ENCODE results near the gene NUTM2F. TPM values are rescaled to one million over a fixed set of nuclear protein-coding genes. Genes with fewer than 3 reads are reported as not detected.
"Not testable (repeated sequence)": the region's sequence is repeated elsewhere in the genome, so short reads cannot be mapped to it uniquely, and the experiment has no call there.

Gene NUTM2F, protein sequence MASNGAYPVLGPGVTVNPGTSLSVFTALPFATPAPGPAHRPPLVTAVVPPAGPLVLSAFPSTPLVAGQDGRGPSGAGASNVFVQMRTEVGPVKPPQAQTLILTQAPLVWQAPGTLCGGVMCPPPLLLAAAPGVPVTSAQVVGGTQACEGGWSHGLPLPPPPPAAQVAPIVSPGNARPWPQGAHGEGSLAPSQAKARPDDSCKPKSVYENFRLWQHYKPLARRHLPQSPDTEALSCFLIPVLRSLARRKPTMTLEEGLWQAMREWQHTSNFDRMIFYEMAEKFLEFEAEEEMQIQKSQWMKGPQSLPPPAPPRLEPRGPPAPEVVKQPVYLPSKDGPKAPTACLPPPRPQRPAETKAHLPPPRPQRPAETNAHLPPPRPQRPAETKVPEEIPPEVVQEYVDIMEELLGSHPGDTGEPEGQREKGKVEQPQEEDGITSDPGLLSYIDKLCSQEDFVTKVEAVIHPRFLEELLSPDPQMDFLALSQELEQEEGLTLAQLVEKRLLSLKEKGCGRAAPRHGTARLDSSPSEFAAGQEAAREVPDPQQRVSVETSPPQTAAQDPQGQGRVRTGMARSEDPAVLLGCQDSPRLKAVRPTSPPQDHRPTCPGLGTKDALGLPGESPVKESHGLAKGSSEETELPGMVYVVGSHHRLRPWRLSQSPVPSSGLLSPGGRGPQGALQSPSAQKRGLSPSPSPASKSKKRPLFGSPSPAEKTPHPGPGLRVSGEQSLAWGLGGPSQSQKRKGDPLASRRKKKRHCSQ
- not detected for polyA plus RNA-seq
- long read RNA-seq, donor 1 = 0 reads
- long read RNA-seq, donor 2 = 0 reads
- long read RNA-seq, donor 3 = 0 reads
- long read RNA-seq, donor 4 = 0 reads
- long read RNA-seq, donor 5 = 0 reads
- long read RNA-seq, donor 6 = 0 reads
- long read RNA-seq, donor 7 = 0 reads
- long read RNA-seq, donor 8 = 0 reads
- long read RNA-seq, donor 9 = 0 reads
- long read RNA-seq, donor 10 = 0 reads

DNA sequence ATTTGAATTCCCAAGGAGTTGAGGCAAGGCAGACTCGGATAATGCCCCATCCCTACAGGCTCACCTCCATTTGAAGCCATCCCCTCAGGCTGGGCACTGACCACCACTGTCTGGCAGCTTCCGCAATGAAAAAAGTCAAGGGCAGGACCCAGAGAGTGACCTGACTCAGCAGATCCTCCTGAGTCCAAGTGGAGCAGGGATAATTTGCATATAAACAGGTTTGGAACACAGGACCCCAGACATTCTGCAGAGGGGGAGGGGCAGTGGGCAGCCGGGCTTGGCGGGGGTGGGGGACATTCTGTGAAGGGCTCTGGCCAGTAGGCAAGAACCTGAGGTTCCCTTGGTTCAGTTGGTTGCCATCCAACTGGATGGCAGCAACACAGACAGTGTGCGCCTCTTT is at the start of gene NUTM2F:
NUTM2F (minus strand) TSS at position 101 of the 400 bp plus-strand sequence; CDS start at position 80, 21 bp downstream.
- 76 to 91% (median 80%) methylated on average over 1 to 2 of the region's 5 CpGs for WGBS, 3 donors
- H3K36me3 ChIP-seq (ENCODE audit: control insufficient read depth in 3 of 3, insufficient read depth in 2 of 3, low read depth in 1 of 3, low read length in 3 of 3); H3K4me3 ChIP-seq (ENCODE audit: low read depth in 1 of 3, low read length in 3 of 3); H3K9me3 ChIP-seq (ENCODE audit: control insufficient read depth in 2 of 2, insufficient read depth in 1 of 2, low read depth in 1 of 2, low read length in 1 of 2); H3K27me3 ChIP-seq (ENCODE audit: control insufficient read depth in 3 of 3, insufficient read depth in 3 of 3, low read length in 3 of 3); H3K4me1 ChIP-seq (ENCODE audit: control insufficient read depth in 3 of 3, insufficient read depth in 2 of 3, low read depth in 1 of 3, low read length in 2 of 3); FAIRE-seq; DNase-seq; H3K27ac ChIP-seq (ENCODE audit: low read depth in 1 of 3, low read length in 2 of 3): not testable (repeated sequence)

DNA sequence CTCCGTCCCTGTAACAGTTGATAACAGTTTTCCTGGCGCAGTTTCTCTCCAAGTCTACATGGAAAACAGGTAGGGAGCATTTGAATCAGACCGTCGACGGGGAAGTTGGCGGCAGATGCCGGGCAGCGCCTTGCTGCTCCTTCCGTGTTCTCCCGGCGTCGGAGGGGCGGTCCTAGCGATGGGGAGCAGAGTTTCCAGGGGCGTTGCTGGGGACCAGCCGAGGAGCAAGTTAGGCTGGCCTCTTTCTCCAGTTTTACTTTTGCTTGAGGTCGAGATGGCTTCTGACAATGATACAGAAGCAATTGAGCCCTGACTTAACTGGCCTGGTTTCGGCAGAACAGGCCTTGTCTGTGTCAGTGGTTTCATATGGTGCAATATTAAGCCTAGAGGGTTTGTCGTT is 46.8 kb upstream of the NUTM2F start:
- Histone ChIP-seq H3K27ac (ENCODE audit: low read depth in 1 of 3, low read length in 2 of 3) (peak overlapping the region; percentile 32 to 44 (median 42)), H3K4me3 (ENCODE audit: low read depth in 1 of 3, low read length in 3 of 3) (peak overlapping the region in 2 of 3 donors; percentile 42 to 80)
- not testable (repeated sequence) for H3K4me1 ChIP-seq (ENCODE audit: control insufficient read depth in 3 of 3, insufficient read depth in 2 of 3, low read depth in 1 of 3, low read length in 2 of 3); H3K36me3 ChIP-seq (ENCODE audit: control insufficient read depth in 3 of 3, insufficient read depth in 2 of 3, low read depth in 1 of 3, low read length in 3 of 3); FAIRE-seq; H3K27me3 ChIP-seq (ENCODE audit: control insufficient read depth in 3 of 3, insufficient read depth in 3 of 3, low read length in 3 of 3); H3K9me3 ChIP-seq (ENCODE audit: control insufficient read depth in 2 of 2, insufficient read depth in 1 of 2, low read depth in 1 of 2, low read length in 1 of 2)
- WGBS, 3 donors = 0% methylated on average over 11 to 16 of the region's 19 CpGs
- DNase-seq = peak; percentile 11 to 15

DNA sequence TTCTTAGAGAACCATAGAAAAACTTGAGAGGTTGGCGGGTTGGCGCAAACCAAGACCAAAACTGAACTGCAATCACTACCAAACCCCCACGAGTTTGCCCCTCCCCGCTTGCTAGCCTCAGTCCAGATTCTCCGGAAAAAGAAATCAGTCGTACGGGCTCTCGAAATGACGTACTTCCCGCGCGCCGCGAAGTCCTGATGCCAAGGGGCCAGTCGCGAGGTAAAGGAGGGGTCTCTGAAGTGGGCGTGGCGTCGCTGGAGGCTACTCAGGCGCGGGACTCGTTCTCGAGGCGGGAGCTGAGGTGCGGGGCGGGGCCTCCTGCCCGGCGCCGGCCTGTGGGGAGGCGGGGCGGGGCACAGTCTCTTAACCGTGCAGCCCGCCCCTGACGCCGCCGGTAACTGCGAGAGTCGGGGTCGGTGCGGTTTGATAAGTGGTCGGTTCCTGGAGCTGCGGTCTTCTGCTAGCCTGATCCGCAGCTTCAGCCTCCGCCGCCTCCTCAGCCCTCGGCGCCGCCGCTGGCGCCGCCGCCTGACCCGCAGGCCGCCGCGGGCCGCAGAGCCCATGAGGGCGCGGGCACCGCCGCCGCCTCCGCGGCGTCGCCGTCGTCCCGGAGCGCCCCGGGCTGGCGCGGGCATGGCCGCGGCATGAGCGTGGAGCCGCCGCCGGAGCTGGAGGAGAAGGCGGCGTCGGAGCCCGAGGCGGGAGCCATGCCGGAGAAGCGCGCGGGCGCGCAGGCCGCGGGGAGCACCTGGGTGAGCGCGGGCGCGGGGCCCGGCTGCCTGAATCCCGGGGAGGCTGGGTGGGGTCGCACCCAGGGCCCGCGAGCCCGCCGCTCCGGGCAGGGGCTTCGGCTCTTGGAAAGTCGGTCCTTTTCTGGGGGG is 46.0 kb upstream of the NUTM2F start:
- H3K27me3 ChIP-seq (ENCODE audit: control insufficient read depth in 3 of 3, insufficient read depth in 3 of 3, low read length in 3 of 3); H3K9me3 ChIP-seq (ENCODE audit: control insufficient read depth in 2 of 2, insufficient read depth in 1 of 2, low read depth in 1 of 2, low read length in 1 of 2); H3K36me3 ChIP-seq (ENCODE audit: control insufficient read depth in 3 of 3, insufficient read depth in 2 of 3, low read depth in 1 of 3, low read length in 3 of 3); FAIRE-seq; H3K4me1 ChIP-seq (ENCODE audit: control insufficient read depth in 3 of 3, insufficient read depth in 2 of 3, low read depth in 1 of 3, low read length in 2 of 3): not testable (repeated sequence)
- DNase-seq = peak; percentile 88 to 95
- WGBS, 3 donors = 0% methylated on average over 41 to 106 of the region's 106 CpGs
- H3K27ac ChIP-seq (ENCODE audit: low read depth in 1 of 3, low read length in 2 of 3) = peak overlapping the region; percentile 32 to 76 (median 58)
- H3K4me3 ChIP-seq (ENCODE audit: low read depth in 1 of 3, low read length in 3 of 3) = peak overlapping the region; percentile 45 to 80 (median 51)

DNA sequence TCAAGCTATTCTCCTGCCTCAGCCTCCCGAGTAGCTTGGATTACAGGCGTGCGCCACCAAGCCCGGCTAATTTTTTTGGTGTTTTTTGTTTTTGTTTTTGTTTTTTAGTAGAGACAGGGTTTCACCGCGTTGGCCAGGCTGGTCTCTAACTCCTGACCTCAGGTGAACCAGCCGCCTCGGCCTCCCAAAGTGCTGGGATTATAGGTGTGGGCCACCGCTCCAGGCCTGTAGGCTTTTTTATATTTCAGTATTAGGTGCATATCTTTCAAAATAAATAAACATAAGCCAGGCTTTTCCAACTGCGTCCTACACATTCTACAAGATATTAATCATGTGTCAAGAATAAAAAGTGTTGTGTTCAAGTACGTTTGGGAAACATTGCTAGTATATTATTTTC is 45.3 kb upstream of the NUTM2F start:
- 31 to 53% (median 35%) methylated on average over 5 to 7 of the region's 11 CpGs for WGBS, 3 donors
- H3K4me1 ChIP-seq (ENCODE audit: control insufficient read depth in 3 of 3, insufficient read depth in 2 of 3, low read depth in 1 of 3, low read length in 2 of 3); FAIRE-seq; H3K27me3 ChIP-seq (ENCODE audit: control insufficient read depth in 3 of 3, insufficient read depth in 3 of 3, low read length in 3 of 3); H3K36me3 ChIP-seq (ENCODE audit: control insufficient read depth in 3 of 3, insufficient read depth in 2 of 3, low read depth in 1 of 3, low read length in 3 of 3); H3K9me3 ChIP-seq (ENCODE audit: control insufficient read depth in 2 of 2, insufficient read depth in 1 of 2, low read depth in 1 of 2, low read length in 1 of 2); DNase-seq: not testable (repeated sequence)
- Histone ChIP-seq H3K4me3 (ENCODE audit: low read depth in 1 of 3, low read length in 3 of 3) (peak overlapping the region in 2 of 3 donors; percentile 45 to 80), H3K27ac (ENCODE audit: low read depth in 1 of 3, low read length in 2 of 3) (peak overlapping the region in 2 of 3 donors; percentile 58 to 76)

DNA sequence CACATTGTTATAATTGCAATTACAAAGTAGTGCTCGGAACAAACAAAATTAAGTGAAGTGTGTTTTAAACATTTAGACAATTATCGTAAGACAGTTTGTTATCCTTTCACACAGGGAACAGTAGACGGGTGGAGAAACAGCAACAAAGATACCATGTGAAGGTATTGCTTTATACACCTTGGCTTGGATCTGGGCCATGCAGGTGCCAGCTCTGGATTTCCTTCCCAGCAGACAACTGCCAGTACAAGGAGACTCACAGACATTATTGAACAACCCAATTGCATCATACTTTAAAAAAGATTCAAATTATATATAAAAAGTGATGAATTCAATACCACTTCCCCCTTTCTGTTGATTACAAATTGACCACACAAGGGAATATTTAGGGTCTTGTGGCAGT is 41.8 kb upstream of the NUTM2F start:
- not testable (repeated sequence) for FAIRE-seq; H3K4me3 ChIP-seq (ENCODE audit: low read depth in 1 of 3, low read length in 3 of 3); H3K27me3 ChIP-seq (ENCODE audit: control insufficient read depth in 3 of 3, insufficient read depth in 3 of 3, low read length in 3 of 3); H3K4me1 ChIP-seq (ENCODE audit: control insufficient read depth in 3 of 3, insufficient read depth in 2 of 3, low read depth in 1 of 3, low read length in 2 of 3); DNase-seq; H3K27ac ChIP-seq (ENCODE audit: low read depth in 1 of 3, low read length in 2 of 3); H3K36me3 ChIP-seq (ENCODE audit: control insufficient read depth in 3 of 3, insufficient read depth in 2 of 3, low read depth in 1 of 3, low read length in 3 of 3); H3K9me3 ChIP-seq (ENCODE audit: control insufficient read depth in 2 of 2, insufficient read depth in 1 of 2, low read depth in 1 of 2, low read length in 1 of 2)
- 43 to 79% (median 55%) methylated on average over 3 of the region's 3 CpGs for WGBS, 3 donors

DNA sequence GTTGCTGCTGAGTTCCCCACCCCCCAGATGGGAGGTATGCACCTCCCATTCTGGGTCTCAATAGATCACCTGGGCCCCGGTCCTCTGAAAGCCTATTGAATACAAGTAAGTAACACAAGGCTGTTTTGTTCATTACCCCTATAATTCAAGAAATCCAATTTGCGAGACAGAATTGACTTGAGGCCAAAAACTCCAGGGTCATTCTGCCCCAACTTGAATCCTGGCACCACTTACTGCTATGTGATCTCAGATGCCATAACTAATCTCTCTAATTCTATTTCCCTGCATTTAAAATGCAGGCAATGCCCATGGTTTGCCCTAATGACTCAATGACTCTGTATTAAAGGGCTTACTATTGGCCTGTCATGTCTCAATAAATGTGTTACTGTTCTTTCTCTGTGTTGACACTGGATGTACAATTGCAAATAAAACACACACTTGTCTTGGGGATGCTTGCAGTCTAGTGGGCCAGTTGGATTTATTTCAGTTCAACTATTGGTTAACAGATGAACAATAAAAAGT is 35.7 kb upstream of the NUTM2F start:
- not testable (repeated sequence) for H3K36me3 ChIP-seq (ENCODE audit: control insufficient read depth in 3 of 3, insufficient read depth in 2 of 3, low read depth in 1 of 3, low read length in 3 of 3); H3K4me3 ChIP-seq (ENCODE audit: low read depth in 1 of 3, low read length in 3 of 3); FAIRE-seq; H3K9me3 ChIP-seq (ENCODE audit: control insufficient read depth in 2 of 2, insufficient read depth in 1 of 2, low read depth in 1 of 2, low read length in 1 of 2); H3K27me3 ChIP-seq (ENCODE audit: control insufficient read depth in 3 of 3, insufficient read depth in 3 of 3, low read length in 3 of 3); H3K27ac ChIP-seq (ENCODE audit: low read depth in 1 of 3, low read length in 2 of 3); H3K4me1 ChIP-seq (ENCODE audit: control insufficient read depth in 3 of 3, insufficient read depth in 2 of 3, low read depth in 1 of 3, low read length in 2 of 3); DNase-seq
- WGBS, 3 donors = 46 to 100% (median 95%) methylated on average over 1 to 2 of the region's 2 CpGs

DNA sequence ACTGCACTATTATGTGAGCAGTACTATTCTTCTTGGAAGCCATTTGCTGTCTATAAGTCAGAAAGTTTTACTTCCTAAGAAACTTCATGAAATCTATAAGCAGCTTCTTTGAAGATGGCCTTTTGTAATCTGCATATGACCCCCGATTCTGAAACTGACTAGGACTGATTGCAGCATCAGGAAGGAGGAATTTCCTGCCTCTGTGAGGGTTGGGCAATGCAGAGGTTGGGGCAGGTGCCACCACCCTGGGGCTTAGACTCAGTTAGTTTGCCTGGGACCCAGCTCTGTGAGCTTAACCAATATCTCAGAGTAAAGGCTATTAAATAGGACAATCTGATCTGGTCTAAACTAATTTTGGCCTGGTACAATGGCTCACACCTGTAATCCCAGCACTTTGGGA is 28.7 kb upstream of the NUTM2F start:
- not testable (repeated sequence) for H3K36me3 ChIP-seq (ENCODE audit: control insufficient read depth in 3 of 3, insufficient read depth in 2 of 3, low read depth in 1 of 3, low read length in 3 of 3); H3K27me3 ChIP-seq (ENCODE audit: control insufficient read depth in 3 of 3, insufficient read depth in 3 of 3, low read length in 3 of 3); FAIRE-seq; H3K4me1 ChIP-seq (ENCODE audit: control insufficient read depth in 3 of 3, insufficient read depth in 2 of 3, low read depth in 1 of 3, low read length in 2 of 3); H3K27ac ChIP-seq (ENCODE audit: low read depth in 1 of 3, low read length in 2 of 3); H3K4me3 ChIP-seq (ENCODE audit: low read depth in 1 of 3, low read length in 3 of 3); DNase-seq; H3K9me3 ChIP-seq (ENCODE audit: control insufficient read depth in 2 of 2, insufficient read depth in 1 of 2, low read depth in 1 of 2, low read length in 1 of 2)
- WGBS, 3 donors = no CpG with 5 or more reads among the region's 1 CpG
